ENCODE measurements around the gene SLC35G4. TPM values are rescaled to one million over a fixed set of nuclear protein-coding genes. Genes with fewer than 3 reads are reported as not detected.
"Not testable (repeated sequence)": the region's sequence is repeated elsewhere in the genome, so short reads cannot be mapped to it uniquely, and the experiment has no call there.

Gene SLC35G4
- total RNA-seq, 4 donors from 2014 or later: not detected

GRCh38 chr18:11600321-11600720 lies 9.1 kb upstream of the SLC35G4 start:
- Histone ChIP-seq H3K27ac (no peak overlapping the region), H3K36me3 (no peaks in the 10 kb centered on the region), H3K9me3 (no peaks in the 10 kb centered on the region), H3K4me1 (no peaks in the 10 kb centered on the region), H3K4me3 (no peak overlapping the region), H3K27me3 (no peaks in the 10 kb centered on the region)
- no peak for TF ChIP-seq CTCF (IDR thresholded peaks at IDR 0.05 in 4 of 5, conservative IDR thresholded peaks at IDR 0.05 in 1 of 5)
- TF ChIP-seq POLR2A (IDR thresholded peaks at IDR 0.05): no peak
- DNase-seq: no peak
- intact Hi-C loops (cut with DNase I; ENCODE audit: low total_unique reads): no loop called here
- no peak for ATAC-seq
- in situ Hi-C loops (cut with MboI; ENCODE audit: low sequenced_read_pairs in 4 of 4): no loop called here

GRCh38 chr18:11607906-11608305 lies 1.5 kb upstream of the SLC35G4 start:
- no peaks in the 10 kb centered on the region for H3K27me3 ChIP-seq
- no peak for ATAC-seq
- TF ChIP-seq POLR2A (IDR thresholded peaks at IDR 0.05) (no peak), CTCF (IDR thresholded peaks at IDR 0.05 in 4 of 5, conservative IDR thresholded peaks at IDR 0.05 in 1 of 5) (no peak)
- H3K9me3 ChIP-seq: no peaks in the 10 kb centered on the region
- no peaks in the 10 kb centered on the region for H3K4me1 ChIP-seq
- DNase-seq: no peak
- intact Hi-C loops (cut with DNase I; ENCODE audit: low total_unique reads) (no loop called here), in situ Hi-C loops (cut with MboI; ENCODE audit: low sequenced_read_pairs in 4 of 4) (no loop called here)
- no peaks in the 10 kb centered on the region for H3K36me3 ChIP-seq
- H3K4me3 ChIP-seq: no peak overlapping the region
- H3K27ac ChIP-seq: no peak overlapping the region

- H3K36me3 ChIP-seq; H3K27ac ChIP-seq; H3K4me3 ChIP-seq; H3K4me1 ChIP-seq; in situ Hi-C loops (cut with MboI; ENCODE audit: low sequenced_read_pairs in 4 of 4); DNase-seq; H3K27me3 ChIP-seq; intact Hi-C loops (cut with DNase I; ENCODE audit: low total_unique reads); ATAC-seq; H3K9me3 ChIP-seq: not testable (repeated sequence)
Observed at GRCh38 chr18:11608618-11609017, 778 bp upstream of the SLC35G4 start.

GRCh38 chr18:11613073-11613472 lies 3.7 kb downstream of the SLC35G4 start:
- H3K27me3 ChIP-seq; H3K4me1 ChIP-seq; in situ Hi-C loops (cut with MboI; ENCODE audit: low sequenced_read_pairs in 4 of 4); H3K9me3 ChIP-seq; intact Hi-C loops (cut with DNase I; ENCODE audit: low total_unique reads); H3K4me3 ChIP-seq; H3K36me3 ChIP-seq; DNase-seq; H3K27ac ChIP-seq; ATAC-seq: not testable (repeated sequence)

- in situ Hi-C loops (cut with MboI; ENCODE audit: low sequenced_read_pairs in 4 of 4); ATAC-seq; intact Hi-C loops (cut with DNase I; ENCODE audit: low total_unique reads): not testable (repeated sequence)
Observed at GRCh38 chr18:11613611-11614010, 4.2 kb downstream of the SLC35G4 start.

GRCh38 chr18:11614042-11614441 lies 4.6 kb downstream of the SLC35G4 start:
- in situ Hi-C loops (cut with MboI; ENCODE audit: low sequenced_read_pairs in 4 of 4); ATAC-seq; intact Hi-C loops (cut with DNase I; ENCODE audit: low total_unique reads); H3K36me3 ChIP-seq; H3K27ac ChIP-seq; DNase-seq; H3K4me1 ChIP-seq; H3K27me3 ChIP-seq; H3K9me3 ChIP-seq; H3K4me3 ChIP-seq: not testable (repeated sequence)

More at GRCh38 chr18:11613611-11614010, 4.2 kb downstream of the SLC35G4 start:
- H3K9me3 ChIP-seq, H3K4me1 ChIP-seq, H3K36me3 ChIP-seq, H3K27ac ChIP-seq, DNase-seq, H3K4me3 ChIP-seq, H3K27me3 ChIP-seq: not testable (repeated sequence)

- in situ Hi-C loops (cut with MboI; ENCODE audit: low sequenced_read_pairs in 4 of 4); H3K4me3 ChIP-seq; H3K4me1 ChIP-seq; intact Hi-C loops (cut with DNase I; ENCODE audit: low total_unique reads); ATAC-seq; H3K27ac ChIP-seq; H3K27me3 ChIP-seq; H3K9me3 ChIP-seq; H3K36me3 ChIP-seq; DNase-seq: not testable (repeated sequence)
Observed at GRCh38 chr18:11614981-11615380, 5.6 kb downstream of the SLC35G4 start.

GRCh38 chr18:11647310-11647709 lies 37.9 kb downstream of the SLC35G4 start:
- intact Hi-C loops (cut with DNase I; ENCODE audit: low total_unique reads); in situ Hi-C loops (cut with MboI; ENCODE audit: low sequenced_read_pairs in 4 of 4); H3K4me1 ChIP-seq; DNase-seq; ATAC-seq; H3K9me3 ChIP-seq; H3K27me3 ChIP-seq; H3K27ac ChIP-seq; H3K36me3 ChIP-seq; H3K4me3 ChIP-seq: not testable (repeated sequence)

- ATAC-seq; DNase-seq; H3K27ac ChIP-seq; H3K36me3 ChIP-seq; intact Hi-C loops (cut with DNase I; ENCODE audit: low total_unique reads); H3K9me3 ChIP-seq; in situ Hi-C loops (cut with MboI; ENCODE audit: low sequenced_read_pairs in 4 of 4); H3K27me3 ChIP-seq; H3K4me3 ChIP-seq; H3K4me1 ChIP-seq: not testable (repeated sequence)
Observed at GRCh38 chr18:11647804-11648203, 38.4 kb downstream of the SLC35G4 start.
